ENCODE measurements around the gene DCTN3. TPM values are rescaled to one million over a fixed set of nuclear protein-coding genes. Genes with fewer than 3 reads are reported as not detected.

DCTN3 gene
- total RNA-seq, 1 donor from 2014 or later = 94.8 TPM

DNA sequence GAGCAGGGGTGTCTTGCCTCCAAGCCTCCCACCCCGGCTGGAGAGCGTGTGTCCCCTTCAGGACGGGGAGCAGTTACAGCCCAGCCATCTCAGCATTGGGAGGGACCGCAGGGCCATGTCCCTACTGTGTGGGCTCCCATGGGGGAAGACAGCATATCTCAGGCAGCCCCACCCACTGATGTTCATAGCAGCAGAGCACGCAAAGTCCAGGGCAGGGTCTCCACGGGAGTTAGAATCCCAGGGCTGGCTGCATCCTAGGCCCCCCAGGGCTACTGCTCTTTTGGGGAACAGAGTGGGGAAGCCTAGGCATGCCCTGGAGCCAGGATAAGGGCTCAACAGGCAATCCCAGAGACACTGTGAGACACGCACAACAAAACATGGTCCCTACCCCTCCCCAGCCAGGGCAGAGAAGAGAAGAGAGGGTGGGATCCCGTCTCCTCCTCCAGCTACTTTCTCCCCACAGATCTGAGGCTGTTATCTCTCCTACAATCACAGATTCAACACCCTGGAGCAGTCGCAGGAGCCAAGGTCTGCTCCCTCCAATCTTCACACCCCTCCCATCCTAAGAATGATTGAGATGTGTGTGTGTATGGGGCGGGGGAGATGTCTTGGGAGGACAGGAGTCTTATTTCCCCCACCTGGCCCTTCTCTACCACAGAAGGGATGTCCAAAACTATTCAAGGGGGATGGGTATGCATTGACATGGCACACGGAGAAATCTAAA is 34.2 kb downstream of the DCTN3 start:
- Histone ChIP-seq H3K79me2 (ENCODE audit: insufficient read depth, low read length) (no peaks in the 10 kb centered on the region), H3K36me3 (ENCODE audit: insufficient read depth, low read length) (no peaks in the 10 kb centered on the region), H3K4me1 (ENCODE audit: insufficient read depth, low read length) (no peaks in the 10 kb centered on the region), H3K4me2 (ENCODE audit: low read length) (no peak overlapping the region), H2AFZ (ENCODE audit: low read depth, low read length) (no peak overlapping the region), H3K4me3 (ENCODE audit: insufficient read depth, low read depth, low read length) (no peak overlapping the region), H3K27ac (ENCODE audit: low read depth, low read length) (no peak overlapping the region), H4K20me1 (ENCODE audit: insufficient read depth, low read length) (peaks cover 16% of the 10 kb centered on the region), H3K27me3 (ENCODE audit: insufficient read depth, low read length) (peaks cover 76% of the 10 kb centered on the region), H3K9me3 (ENCODE audit: insufficient read depth, low read depth, low read length) (no peaks in the 10 kb centered on the region), H3K9ac (ENCODE audit: low read length) (no peak overlapping the region)
- H3K36me3 Mint-ChIP-seq (ENCODE audit: low read depth, unreplicated experiment) = no peaks in the 10 kb centered on the region
- no peak for DNase-seq (ENCODE audit: low read depth)
- TF ChIP-seq EZH2 (IDR thresholded peaks at IDR 0.05; ENCODE audit: insufficient read depth, low read length) = no peak
- TF ChIP-seq, protein P1, sequence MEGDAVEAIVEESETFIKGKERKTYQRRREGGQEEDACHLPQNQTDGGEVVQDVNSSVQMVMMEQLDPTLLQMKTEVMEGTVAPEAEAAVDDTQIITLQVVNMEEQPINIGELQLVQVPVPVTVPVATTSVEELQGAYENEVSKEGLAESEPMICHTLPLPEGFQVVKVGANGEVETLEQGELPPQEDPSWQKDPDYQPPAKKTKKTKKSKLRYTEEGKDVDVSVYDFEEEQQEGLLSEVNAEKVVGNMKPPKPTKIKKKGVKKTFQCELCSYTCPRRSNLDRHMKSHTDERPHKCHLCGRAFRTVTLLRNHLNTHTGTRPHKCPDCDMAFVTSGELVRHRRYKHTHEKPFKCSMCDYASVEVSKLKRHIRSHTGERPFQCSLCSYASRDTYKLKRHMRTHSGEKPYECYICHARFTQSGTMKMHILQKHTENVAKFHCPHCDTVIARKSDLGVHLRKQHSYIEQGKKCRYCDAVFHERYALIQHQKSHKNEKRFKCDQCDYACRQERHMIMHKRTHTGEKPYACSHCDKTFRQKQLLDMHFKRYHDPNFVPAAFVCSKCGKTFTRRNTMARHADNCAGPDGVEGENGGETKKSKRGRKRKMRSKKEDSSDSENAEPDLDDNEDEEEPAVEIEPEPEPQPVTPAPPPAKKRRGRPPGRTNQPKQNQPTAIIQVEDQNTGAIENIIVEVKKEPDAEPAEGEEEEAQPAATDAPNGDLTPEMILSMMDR (IDR thresholded peaks at IDR 0.05; ENCODE audit: insufficient read depth, low read depth, low read length) = no peak
- no peak for FAIRE-seq
- H3K4me1 Mint-ChIP-seq (ENCODE audit: low read depth, unreplicated experiment) = no peaks in the 10 kb centered on the region
- H3K27ac Mint-ChIP-seq (ENCODE audit: unreplicated experiment) = no peak overlapping the region
- H3K9me3 Mint-ChIP-seq (ENCODE audit: unreplicated experiment) = peaks cover 8% of the 10 kb centered on the region
- H3K27me3 Mint-ChIP-seq (ENCODE audit: low read depth, unreplicated experiment) = peaks cover 72% of the 10 kb centered on the region
- H3K4me3 Mint-ChIP-seq (ENCODE audit: unreplicated experiment) = no peak overlapping the region

DNA sequence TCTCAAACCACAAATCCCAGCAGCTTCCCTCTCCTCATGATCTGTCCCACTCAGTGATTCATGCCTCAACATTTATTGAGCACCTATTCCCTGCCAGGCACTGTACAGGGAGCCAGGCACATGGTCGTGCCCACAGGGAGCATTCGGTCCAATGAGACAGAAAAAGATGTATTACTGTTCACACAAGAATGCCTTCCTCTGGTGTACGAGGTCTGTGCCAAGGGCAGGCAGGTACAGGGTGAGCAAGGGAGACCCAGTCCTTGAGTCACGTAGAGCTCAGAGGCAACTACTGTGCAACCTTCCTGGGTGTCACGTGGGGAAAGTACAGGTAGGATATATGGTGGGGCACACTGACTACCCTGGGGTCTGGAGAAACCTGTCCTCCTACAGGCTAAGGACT is 35.3 kb downstream of the DCTN3 start:
- Histone ChIP-seq H3K27ac (ENCODE audit: low read depth, low read length) (no peak overlapping the region), H3K36me3 (ENCODE audit: insufficient read depth, low read length) (no peaks in the 10 kb centered on the region), H3K4me1 (ENCODE audit: insufficient read depth, low read length) (no peaks in the 10 kb centered on the region), H3K9ac (ENCODE audit: low read length) (no peak overlapping the region), H3K4me3 (ENCODE audit: insufficient read depth, low read depth, low read length) (no peak overlapping the region), H2AFZ (ENCODE audit: low read depth, low read length) (no peak overlapping the region), H4K20me1 (ENCODE audit: insufficient read depth, low read length) (peaks cover 16% of the 10 kb centered on the region), H3K27me3 (ENCODE audit: insufficient read depth, low read length) (peaks cover 79% of the 10 kb centered on the region), H3K4me2 (ENCODE audit: low read length) (no peak overlapping the region), H3K9me3 (ENCODE audit: insufficient read depth, low read depth, low read length) (no peaks in the 10 kb centered on the region), H3K79me2 (ENCODE audit: insufficient read depth, low read length) (no peaks in the 10 kb centered on the region)
- no peak overlapping the region for H3K27ac Mint-ChIP-seq (ENCODE audit: unreplicated experiment)
- peaks cover 79% of the 10 kb centered on the region for H3K27me3 Mint-ChIP-seq (ENCODE audit: low read depth, unreplicated experiment)
- H3K36me3 Mint-ChIP-seq (ENCODE audit: low read depth, unreplicated experiment) = no peaks in the 10 kb centered on the region
- FAIRE-seq = no peak
- no peak overlapping the region for H3K4me3 Mint-ChIP-seq (ENCODE audit: unreplicated experiment)
- no peaks in the 10 kb centered on the region for H3K4me1 Mint-ChIP-seq (ENCODE audit: low read depth, unreplicated experiment)
- DNase-seq (ENCODE audit: low read depth) = no peak
- TF ChIP-seq, protein P1 (IDR thresholded peaks at IDR 0.05; ENCODE audit: insufficient read depth, low read depth, low read length) = no peak
- TF ChIP-seq EZH2 (IDR thresholded peaks at IDR 0.05; ENCODE audit: insufficient read depth, low read length) = no peak
- H3K9me3 Mint-ChIP-seq (ENCODE audit: unreplicated experiment) = peaks cover 8% of the 10 kb centered on the region

DNA sequence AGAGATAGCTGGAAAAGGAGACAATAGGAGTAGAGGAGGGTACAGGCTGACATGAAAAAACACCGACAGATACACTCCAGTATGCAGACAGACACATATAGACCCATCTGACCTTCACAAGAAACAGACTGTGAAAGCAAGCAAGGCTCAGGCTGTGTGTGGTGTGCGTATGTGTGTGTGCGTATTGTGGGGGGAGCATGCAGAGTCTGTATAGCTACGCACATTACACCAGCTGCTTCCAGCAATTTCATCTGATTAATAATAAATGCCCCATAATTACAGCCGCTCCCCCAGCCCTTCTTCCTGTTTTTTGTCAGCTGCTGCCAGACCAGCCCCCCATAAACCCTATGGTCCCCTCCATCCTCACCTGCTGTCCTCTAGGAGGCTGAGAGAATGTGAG is 37.5 kb downstream of the DCTN3 start:
- Mint-ChIP-seq H3K27me3 (ENCODE audit: low read depth, unreplicated experiment) (peaks cover 69% of the 10 kb centered on the region), H3K36me3 (ENCODE audit: low read depth, unreplicated experiment) (no peaks in the 10 kb centered on the region), H3K4me1 (ENCODE audit: low read depth, unreplicated experiment) (peaks cover 9% of the 10 kb centered on the region), H3K9me3 (ENCODE audit: unreplicated experiment) (peaks cover 8% of the 10 kb centered on the region), H3K4me3 (ENCODE audit: unreplicated experiment) (no peak overlapping the region), H3K27ac (ENCODE audit: unreplicated experiment) (no peak overlapping the region)
- no peak overlapping the region for H3K27ac ChIP-seq (ENCODE audit: low read depth, low read length)
- H3K27me3 ChIP-seq (ENCODE audit: insufficient read depth, low read length) = peaks cover 82% of the 10 kb centered on the region
- H3K9ac ChIP-seq (ENCODE audit: low read length) = no peak overlapping the region
- no peaks in the 10 kb centered on the region for H3K36me3 ChIP-seq (ENCODE audit: insufficient read depth, low read length)
- no peak overlapping the region for H2AFZ ChIP-seq (ENCODE audit: low read depth, low read length)
- H3K4me2 ChIP-seq (ENCODE audit: low read length) = no peak overlapping the region
- H3K9me3 ChIP-seq (ENCODE audit: insufficient read depth, low read depth, low read length) = no peaks in the 10 kb centered on the region
- DNase-seq (ENCODE audit: low read depth) = no peak
- H3K4me1 ChIP-seq (ENCODE audit: insufficient read depth, low read length) = peaks cover 4% of the 10 kb centered on the region
- H4K20me1 ChIP-seq (ENCODE audit: insufficient read depth, low read length) = peaks cover 9% of the 10 kb centered on the region
- H3K4me3 ChIP-seq (ENCODE audit: insufficient read depth, low read depth, low read length) = no peak overlapping the region
- no peak for FAIRE-seq
- TF ChIP-seq, protein P1 (IDR thresholded peaks at IDR 0.05; ENCODE audit: insufficient read depth, low read depth, low read length) = no peak
- no peak for TF ChIP-seq EZH2 (IDR thresholded peaks at IDR 0.05; ENCODE audit: insufficient read depth, low read length)
- no peaks in the 10 kb centered on the region for H3K79me2 ChIP-seq (ENCODE audit: insufficient read depth, low read length)

Data from astrocyte (in vitro differentiated cells and primary cell).